C4-2B (cell line): ENCODE data around the gene DCLK1.

Experiments
- ZFX ChIP-seq: fragments of 450-650 bp; IDR thresholded peaks from 2 replicates; pipeline ENCODE4 v1.6.1; 2017
- TF ChIP-seq, protein P1 (sequence below): fragments of 450-650 bp; conservative IDR thresholded peaks from 2 replicates; pipeline ENCODE4 v1.5.1; 2017; ENCODE audit warnings: mild to moderate bottlenecking

- TF ChIP-seq, protein P1, sequence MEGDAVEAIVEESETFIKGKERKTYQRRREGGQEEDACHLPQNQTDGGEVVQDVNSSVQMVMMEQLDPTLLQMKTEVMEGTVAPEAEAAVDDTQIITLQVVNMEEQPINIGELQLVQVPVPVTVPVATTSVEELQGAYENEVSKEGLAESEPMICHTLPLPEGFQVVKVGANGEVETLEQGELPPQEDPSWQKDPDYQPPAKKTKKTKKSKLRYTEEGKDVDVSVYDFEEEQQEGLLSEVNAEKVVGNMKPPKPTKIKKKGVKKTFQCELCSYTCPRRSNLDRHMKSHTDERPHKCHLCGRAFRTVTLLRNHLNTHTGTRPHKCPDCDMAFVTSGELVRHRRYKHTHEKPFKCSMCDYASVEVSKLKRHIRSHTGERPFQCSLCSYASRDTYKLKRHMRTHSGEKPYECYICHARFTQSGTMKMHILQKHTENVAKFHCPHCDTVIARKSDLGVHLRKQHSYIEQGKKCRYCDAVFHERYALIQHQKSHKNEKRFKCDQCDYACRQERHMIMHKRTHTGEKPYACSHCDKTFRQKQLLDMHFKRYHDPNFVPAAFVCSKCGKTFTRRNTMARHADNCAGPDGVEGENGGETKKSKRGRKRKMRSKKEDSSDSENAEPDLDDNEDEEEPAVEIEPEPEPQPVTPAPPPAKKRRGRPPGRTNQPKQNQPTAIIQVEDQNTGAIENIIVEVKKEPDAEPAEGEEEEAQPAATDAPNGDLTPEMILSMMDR = no peak
- TF ChIP-seq ZFX = no peak
These were observed 102.0 kb downstream of the DCLK1 start for GRCh38 chr13:36029166-36029565.
